Measurements from ENCODE around the gene EYS.

The EYS gene

DNA sequence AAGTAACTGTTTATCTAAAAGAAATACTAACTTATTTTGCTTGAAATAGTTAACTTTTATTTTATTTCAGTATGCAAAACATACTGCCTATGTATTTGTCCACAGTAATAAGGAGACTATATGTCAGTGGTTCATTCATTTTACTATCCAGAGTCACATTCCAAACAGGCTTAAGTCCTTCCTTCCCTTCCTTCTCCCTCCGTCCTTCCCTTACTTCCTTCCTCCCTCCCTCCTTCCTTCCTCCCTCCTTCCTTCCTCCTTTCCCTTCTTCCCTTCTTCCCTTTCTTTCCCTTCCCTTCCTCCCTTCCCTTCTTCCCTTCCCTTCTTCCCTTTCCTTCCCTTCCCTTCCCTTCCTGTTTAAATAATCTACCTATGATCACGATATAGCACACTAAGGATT lies 899.2 kb downstream of the EYS start:
- Histone ChIP-seq H3K9ac (ENCODE audit: low read length) (no peak overlapping the region), H3K4me3 (ENCODE audit: low read length) (no peak overlapping the region), H3K27me3 (replicated peaks; ENCODE audit: insufficient read depth, low read length) (no peaks in the 10 kb centered on the region), H3K4me2 (ENCODE audit: low read depth, low read length) (no peak overlapping the region), H3K4me1 (ENCODE audit: low read length) (no peaks in the 10 kb centered on the region), H3K9me2 (replicated peaks; ENCODE audit: insufficient read depth, low read length) (no peaks in the 10 kb centered on the region), H2AFZ (ENCODE audit: low read length) (no peak overlapping the region), H3K36me3 (replicated peaks; ENCODE audit: insufficient read depth, low read length) (no peaks in the 10 kb centered on the region), H3K9me3 (replicated peaks; ENCODE audit: insufficient read depth, low read length) (no peaks in the 10 kb centered on the region), H3F3A (ENCODE audit: insufficient read depth, low read length) (no peaks in the 10 kb centered on the region), H4K20me1 (ENCODE audit: insufficient read depth, low read length) (no peaks in the 10 kb centered on the region), H3K27ac (ENCODE audit: low read length) (no peak overlapping the region), H3K79me2 (ENCODE audit: low read length) (no peaks in the 10 kb centered on the region)
- no peak for DNase-seq
- TF ChIP-seq, protein P1, sequence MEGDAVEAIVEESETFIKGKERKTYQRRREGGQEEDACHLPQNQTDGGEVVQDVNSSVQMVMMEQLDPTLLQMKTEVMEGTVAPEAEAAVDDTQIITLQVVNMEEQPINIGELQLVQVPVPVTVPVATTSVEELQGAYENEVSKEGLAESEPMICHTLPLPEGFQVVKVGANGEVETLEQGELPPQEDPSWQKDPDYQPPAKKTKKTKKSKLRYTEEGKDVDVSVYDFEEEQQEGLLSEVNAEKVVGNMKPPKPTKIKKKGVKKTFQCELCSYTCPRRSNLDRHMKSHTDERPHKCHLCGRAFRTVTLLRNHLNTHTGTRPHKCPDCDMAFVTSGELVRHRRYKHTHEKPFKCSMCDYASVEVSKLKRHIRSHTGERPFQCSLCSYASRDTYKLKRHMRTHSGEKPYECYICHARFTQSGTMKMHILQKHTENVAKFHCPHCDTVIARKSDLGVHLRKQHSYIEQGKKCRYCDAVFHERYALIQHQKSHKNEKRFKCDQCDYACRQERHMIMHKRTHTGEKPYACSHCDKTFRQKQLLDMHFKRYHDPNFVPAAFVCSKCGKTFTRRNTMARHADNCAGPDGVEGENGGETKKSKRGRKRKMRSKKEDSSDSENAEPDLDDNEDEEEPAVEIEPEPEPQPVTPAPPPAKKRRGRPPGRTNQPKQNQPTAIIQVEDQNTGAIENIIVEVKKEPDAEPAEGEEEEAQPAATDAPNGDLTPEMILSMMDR (IDR thresholded peaks at IDR 0.05; ENCODE audit: low read length), result no peak

DNA sequence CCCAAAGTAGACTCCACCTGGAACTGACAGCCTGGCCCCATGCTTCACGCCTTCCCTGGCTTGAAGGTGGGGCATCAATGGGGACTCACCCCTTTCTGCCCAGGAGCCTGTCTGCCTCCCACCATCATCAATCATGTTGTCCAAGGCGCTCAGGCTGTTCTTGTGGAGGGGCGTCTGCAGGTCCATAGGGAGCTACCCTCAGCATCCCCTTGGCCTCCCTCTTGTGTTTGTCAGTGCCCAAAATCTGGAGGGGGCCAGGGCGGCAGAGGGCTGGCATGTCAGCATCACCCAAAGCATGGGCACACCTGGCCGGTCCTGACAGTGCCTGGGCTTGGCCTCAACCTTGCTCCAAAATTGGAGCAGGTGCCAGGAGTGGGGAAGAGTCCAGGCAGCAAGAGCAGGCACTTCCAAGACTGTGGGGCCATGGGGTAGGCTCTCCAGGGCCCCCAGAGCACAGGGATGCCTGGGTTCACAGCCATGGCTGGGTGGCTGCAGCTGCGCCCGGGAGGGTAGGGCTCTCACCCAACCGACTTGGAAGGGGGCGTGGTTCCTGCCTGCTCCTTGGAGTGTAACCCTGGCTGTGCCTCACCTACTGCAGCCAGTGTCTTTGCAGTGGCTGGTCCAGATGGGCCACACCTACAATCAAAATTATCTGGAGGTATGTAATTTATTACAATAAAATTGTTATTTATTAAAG lies 903.4 kb downstream of the EYS start:
- TF ChIP-seq EZH2phosphoT487 (IDR thresholded peaks at IDR 0.05; ENCODE audit: low read length) (no peak), EZH2 (optimal IDR thresholded peaks at IDR 0.05; ENCODE audit: low read depth, low read length) (no peak)
- TF ChIP-seq, protein P1 (IDR thresholded peaks at IDR 0.05; ENCODE audit: low read length), result no peak
- Histone ChIP-seq H3K4me3 (ENCODE audit: low read length) (no peak overlapping the region), H3K9me3 (replicated peaks; ENCODE audit: insufficient read depth, low read length) (no peaks in the 10 kb centered on the region), H3K9me2 (replicated peaks; ENCODE audit: insufficient read depth, low read length) (no peaks in the 10 kb centered on the region), H3K27me3 (replicated peaks; ENCODE audit: insufficient read depth, low read length) (no peaks in the 10 kb centered on the region), H3K36me3 (replicated peaks; ENCODE audit: insufficient read depth, low read length) (no peaks in the 10 kb centered on the region), H3K4me2 (ENCODE audit: low read depth, low read length) (no peak overlapping the region), H3F3A (ENCODE audit: insufficient read depth, low read length) (no peaks in the 10 kb centered on the region), H3K79me2 (ENCODE audit: low read length) (no peaks in the 10 kb centered on the region), H3K4me1 (ENCODE audit: low read length) (no peaks in the 10 kb centered on the region), H2AFZ (ENCODE audit: low read length) (no peak overlapping the region), H4K20me1 (ENCODE audit: insufficient read depth, low read length) (no peaks in the 10 kb centered on the region), H3K27ac (ENCODE audit: low read length) (no peak overlapping the region), H3K9ac (ENCODE audit: low read length) (no peak overlapping the region)
- no peak for DNase-seq

DNA sequence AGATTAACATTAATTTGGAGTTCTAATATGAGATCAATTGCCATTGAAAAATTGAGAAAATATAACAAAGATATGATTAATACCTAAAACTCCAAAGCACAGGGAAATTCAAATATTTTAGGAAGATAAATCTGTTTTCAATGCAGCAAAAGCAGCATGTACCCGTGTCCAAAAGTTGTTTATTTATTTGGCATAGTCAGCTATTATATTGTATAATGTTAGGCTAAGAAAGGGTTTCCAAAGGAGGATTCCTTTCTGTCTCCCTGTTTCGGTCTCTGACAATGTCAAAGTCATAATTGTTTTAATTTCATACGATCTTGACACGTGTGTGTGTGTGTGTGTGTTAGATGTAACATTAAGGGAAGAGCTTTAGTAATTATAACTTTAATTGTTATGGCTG lies 914.5 kb downstream of the EYS start:
- Histone ChIP-seq H3K4me3 (ENCODE audit: low read length) (no peak overlapping the region), H3K4me2 (ENCODE audit: low read depth, low read length) (no peak overlapping the region), H4K20me1 (ENCODE audit: insufficient read depth, low read length) (no peaks in the 10 kb centered on the region), H3F3A (ENCODE audit: insufficient read depth, low read length) (no peaks in the 10 kb centered on the region), H3K27me3 (replicated peaks; ENCODE audit: insufficient read depth, low read length) (no peaks in the 10 kb centered on the region), H3K4me1 (ENCODE audit: low read length) (no peaks in the 10 kb centered on the region), H2AFZ (ENCODE audit: low read length) (no peak overlapping the region), H3K9me2 (replicated peaks; ENCODE audit: insufficient read depth, low read length) (no peaks in the 10 kb centered on the region), H3K36me3 (replicated peaks; ENCODE audit: insufficient read depth, low read length) (no peaks in the 10 kb centered on the region), H3K9ac (ENCODE audit: low read length) (no peak overlapping the region), H3K9me3 (replicated peaks; ENCODE audit: insufficient read depth, low read length) (no peaks in the 10 kb centered on the region), H3K79me2 (ENCODE audit: low read length) (no peaks in the 10 kb centered on the region), H3K27ac (ENCODE audit: low read length) (no peak overlapping the region)
- TF ChIP-seq EZH2phosphoT487 (IDR thresholded peaks at IDR 0.05; ENCODE audit: low read length) (no peak), EZH2 (optimal IDR thresholded peaks at IDR 0.05; ENCODE audit: low read depth, low read length) (no peak)
- TF ChIP-seq, protein P1 (IDR thresholded peaks at IDR 0.05; ENCODE audit: low read length), result no peak
- no peak for DNase-seq

Data from MM.1S (cell line).